NCI-H510A treated with DMSO at 0.1 percent for 48 hours (cell line): Measurements from ENCODE around the gene SRBD1.

Experiments used
- DNase-seq: peaks from one replicate; lab custom pipeline; 2025; lab: John Stamatoyannopoulos, UW

Gene SRBD1

GRCh38 chr2:45368792-45369191, 242.3 kb downstream of the SRBD1 start:
- DNase-seq, result no peak

GRCh38 chr2:45361666-45362065, 249.4 kb downstream of the SRBD1 start:
- no peak for DNase-seq

DNA sequence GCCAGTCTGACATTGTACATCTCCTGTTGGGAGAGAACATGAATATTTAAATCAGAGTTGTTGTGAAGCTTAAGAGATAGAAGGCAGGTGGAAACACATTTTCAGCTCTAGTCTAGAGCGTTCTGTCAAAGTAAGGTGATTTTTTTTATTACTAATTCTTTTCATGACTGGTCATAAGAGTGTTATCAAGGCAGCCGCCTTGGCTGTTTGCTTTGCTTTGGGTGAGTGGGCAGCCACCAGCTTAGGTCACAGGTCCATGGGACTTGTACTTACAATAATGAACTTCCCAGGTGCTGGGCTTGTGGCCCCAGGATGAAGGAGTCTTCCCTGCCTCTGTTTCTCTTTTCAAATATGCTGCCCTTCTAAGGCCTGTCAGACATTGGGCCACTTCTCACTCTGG, 256.3 kb downstream of the SRBD1 start:
- DNase-seq, result no peak

GRCh38 chr2:45353879-45354278, 257.2 kb downstream of the SRBD1 start:
- DNase-seq, result no peak

- no peak for DNase-seq
These were observed 258.6 kb downstream of the SRBD1 start for GRCh38 chr2:45352506-45352905.

DNA sequence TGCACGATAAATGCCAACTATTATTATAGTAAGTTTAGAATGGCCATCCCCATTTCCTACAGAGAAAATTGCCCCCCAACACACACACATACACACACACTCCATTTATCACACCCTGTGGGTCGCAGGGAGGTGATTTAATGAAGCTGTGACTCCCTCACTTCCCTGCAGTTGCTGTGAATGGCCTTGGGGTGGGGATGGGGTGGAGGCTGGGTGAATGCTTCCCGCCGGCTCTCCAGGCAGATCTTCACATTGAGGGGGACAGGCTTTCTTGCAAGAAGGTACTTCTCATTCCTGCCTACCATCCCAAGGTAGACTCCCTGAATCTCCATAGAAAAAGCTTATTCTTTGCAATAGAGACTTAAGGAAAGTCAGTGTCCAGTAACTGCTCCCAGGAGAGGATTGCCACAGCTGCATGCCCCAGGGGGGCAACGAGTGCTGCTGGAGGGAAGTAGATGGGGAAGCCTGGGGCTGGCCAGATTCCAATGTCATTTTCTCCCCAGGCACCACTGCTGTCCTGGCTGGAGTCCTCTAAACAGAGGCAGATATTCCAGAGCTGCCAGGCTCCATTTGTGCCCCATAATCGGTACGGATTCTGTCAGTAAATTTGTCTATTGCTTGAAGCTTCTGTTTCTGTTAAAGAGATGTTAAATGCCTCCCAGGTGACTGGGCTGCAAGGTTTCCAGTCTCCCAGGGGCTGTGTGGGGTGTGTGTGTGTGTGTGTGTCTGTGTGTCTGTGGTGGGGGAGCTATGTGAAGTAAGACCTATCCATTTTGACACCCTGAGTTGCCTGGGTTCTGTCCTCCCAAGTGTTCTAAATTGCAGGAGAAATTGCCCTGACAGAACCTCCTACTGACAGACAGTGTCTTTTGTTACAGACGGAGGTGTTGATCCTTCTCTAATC, 265.5 kb downstream of the SRBD1 start:
- no peak for DNase-seq

GRCh38 chr2:45344502-45344901, 266.6 kb downstream of the SRBD1 start:
- no peak for DNase-seq

DNA sequence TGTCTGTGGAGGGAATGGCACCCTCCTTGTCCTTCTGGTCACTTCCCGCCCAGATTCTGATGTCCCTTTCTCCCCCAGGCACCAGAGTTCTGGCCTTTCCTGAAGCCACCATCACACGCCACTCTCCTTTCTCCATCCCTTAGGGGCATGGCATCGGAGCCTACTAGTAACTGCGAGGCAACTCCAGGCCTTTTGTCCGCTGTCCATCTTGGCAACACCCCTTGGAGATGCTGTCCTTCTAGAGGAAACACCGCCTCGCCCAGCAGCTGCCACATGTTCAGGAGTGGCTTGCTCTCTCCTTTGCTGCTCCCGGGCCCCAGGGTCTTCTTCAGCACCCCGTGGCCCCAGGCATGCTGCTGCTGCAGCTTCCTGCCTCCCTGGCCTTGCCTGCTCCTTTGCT, 267.0 kb downstream of the SRBD1 start:
- no peak for DNase-seq

DNA sequence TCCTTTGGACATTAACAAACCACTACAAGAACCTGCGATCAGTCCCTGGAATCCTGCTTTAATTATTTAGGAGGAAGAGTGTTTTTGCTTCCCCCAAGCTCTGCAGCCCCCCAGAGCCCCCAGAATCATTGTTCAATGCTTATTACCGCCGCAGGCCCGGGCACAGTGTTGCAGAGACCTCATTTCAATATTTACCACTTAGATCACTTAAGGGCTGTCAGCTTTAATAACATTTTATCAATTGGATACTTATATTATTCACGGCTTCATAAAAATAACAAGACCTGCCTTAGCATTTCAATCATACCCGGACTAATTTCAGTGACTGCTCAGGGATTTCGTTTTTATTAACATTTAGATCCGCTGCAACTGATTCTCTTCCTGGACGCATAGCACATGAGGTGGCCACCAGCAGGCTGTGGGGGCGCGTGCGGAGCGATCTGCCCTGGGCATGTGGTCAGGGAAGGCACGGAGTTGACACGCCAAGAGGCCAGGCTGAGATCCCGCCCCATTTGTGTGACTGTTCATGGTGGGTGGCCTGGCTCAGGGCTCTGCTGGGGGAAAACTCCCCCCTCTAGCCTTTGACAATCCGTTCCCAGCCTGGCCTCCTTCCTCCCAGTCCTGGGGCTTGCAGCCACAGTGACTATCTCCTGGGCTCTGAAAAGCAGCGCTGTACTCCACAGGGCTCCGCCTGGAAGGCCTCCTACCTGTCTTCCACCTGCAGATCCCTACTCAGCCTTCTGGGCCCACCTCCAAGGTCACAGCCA, 267.6 kb downstream of the SRBD1 start:
- DNase-seq, result no peak

DNA sequence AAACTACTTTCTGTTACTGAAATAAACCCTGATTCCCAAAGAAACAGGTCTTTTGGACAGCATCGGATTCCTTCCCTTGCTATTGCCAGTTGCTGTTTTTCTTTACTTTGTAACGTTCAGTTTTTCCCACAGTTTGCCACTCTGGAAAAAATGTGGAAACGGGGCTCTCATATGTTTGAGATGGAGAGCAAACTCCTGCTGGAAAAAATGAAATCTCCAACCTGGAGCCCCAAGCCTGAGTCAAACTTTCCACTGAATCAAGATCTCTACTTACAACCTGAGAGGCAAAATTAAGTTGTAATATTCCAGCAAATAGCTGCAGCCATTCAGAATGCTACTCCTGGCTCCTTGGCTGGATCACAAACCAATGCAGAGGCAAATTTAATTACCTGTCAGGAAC, 270.7 kb downstream of the SRBD1 start:
- no peak for DNase-seq

- no peak for DNase-seq
These were observed 271.8 kb downstream of the SRBD1 start for GRCh38 chr2:45339253-45339652.
